DOHH2 (cell line): ENCODE results near the gene CCDC182.

Experiments
- EZH2phosphoT487 ChIP-seq: fragments of 200-600 bp; sonication (generic); IDR thresholded peaks from 2 replicates; pipeline ENCODE4 v1.6.1; 2017; ENCODE audit warnings: borderline replicate concordance, mild to moderate bottlenecking, antibody characterized with exemption, low read length, moderate library complexity, mixed read lengths
- TF ChIP-seq, protein P1 (sequence below): fragments of 200-600 bp; sonication (generic); IDR thresholded peaks from one replicate; pipeline ENCODE4 v1.5.1; 2014; ENCODE audit warnings: antibody characterized with exemption, mild to moderate bottlenecking, low read depth, low read length; ENCODE audit not compliant: poor library complexity, severe bottlenecking

DNA sequence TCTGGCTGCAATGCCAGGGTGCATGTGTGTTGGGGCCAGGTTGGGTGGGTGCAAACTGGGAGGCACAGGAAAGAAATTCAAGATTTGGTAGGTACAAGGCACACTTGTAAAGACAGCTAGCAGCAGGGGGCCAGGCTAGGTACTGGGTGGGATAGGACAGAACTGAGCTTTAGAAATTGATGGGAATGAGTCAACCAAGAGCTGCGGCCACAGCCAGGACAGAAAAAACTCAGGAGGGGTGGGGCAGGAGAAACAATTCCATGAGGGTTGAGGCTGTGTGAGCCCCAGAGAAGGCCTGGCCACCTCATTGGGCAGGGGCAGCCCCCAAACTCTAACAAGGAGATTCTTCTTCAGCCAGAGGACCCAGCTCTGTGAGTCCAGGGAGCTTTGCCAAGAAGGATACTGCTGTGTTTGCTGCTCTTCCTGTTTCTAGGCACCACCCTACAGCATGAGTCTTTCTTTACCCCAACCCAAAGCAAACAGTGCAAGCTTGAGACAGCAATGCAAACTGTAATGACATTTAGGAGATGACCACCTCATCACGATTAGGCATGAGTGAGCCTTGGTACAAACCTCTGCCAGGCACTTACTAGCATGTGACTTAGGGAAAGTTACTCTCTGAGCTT, 21.3 kb upstream of the CCDC182 start:
- TF ChIP-seq, protein P1, sequence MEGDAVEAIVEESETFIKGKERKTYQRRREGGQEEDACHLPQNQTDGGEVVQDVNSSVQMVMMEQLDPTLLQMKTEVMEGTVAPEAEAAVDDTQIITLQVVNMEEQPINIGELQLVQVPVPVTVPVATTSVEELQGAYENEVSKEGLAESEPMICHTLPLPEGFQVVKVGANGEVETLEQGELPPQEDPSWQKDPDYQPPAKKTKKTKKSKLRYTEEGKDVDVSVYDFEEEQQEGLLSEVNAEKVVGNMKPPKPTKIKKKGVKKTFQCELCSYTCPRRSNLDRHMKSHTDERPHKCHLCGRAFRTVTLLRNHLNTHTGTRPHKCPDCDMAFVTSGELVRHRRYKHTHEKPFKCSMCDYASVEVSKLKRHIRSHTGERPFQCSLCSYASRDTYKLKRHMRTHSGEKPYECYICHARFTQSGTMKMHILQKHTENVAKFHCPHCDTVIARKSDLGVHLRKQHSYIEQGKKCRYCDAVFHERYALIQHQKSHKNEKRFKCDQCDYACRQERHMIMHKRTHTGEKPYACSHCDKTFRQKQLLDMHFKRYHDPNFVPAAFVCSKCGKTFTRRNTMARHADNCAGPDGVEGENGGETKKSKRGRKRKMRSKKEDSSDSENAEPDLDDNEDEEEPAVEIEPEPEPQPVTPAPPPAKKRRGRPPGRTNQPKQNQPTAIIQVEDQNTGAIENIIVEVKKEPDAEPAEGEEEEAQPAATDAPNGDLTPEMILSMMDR = no peak
- TF ChIP-seq EZH2phosphoT487 = no peak
